Endothelial cell of umbilical vein (primary cell): ENCODE results near the gene MAML2. TPM values are rescaled to one million over a fixed set of nuclear protein-coding genes. Genes with fewer than 3 reads are reported as not detected.

Source experiments
- BruUV-seq: library from RNA; stranded (reverse); fragments of 400-500 nt; replicated peaks from 2 replicates; lab custom pipeline; 2021; lab: Mats Ljungman, UMichigan
- CTCF ChIA-PET: fragments of 300-600, 350-600 bp; sonication (Branson Sonifier 250); formaldehyde crosslinking; loops from one replicate; lab custom pipeline; 2021; ENCODE audit warnings: antibody characterized with exemption, inconsistent platforms; lab: Charles Lee
- POLR2A ChIA-PET: fragments of 300-600, 350-600 bp; sonication (Branson Sonifier 250); formaldehyde crosslinking; loops from one replicate; lab custom pipeline; 2021; ENCODE audit warnings: antibody characterized with exemption, inconsistent platforms; lab: Charles Lee
- DNase-seq: peaks from one replicate; pipeline ENCODE4 v3.0.0-alpha.2; 2011; ENCODE audit warnings: low read depth, low spot score
- FAIRE-seq: peaks from 2 replicates; lab custom pipeline; 2011; peaks lifted over from hg19 to GRCh38; lab: Jason Lieb, UNC
- H2AFZ ChIP-seq: 2 replicates; pipeline ENCODE4 v1.6.0; 2012; ENCODE audit warnings: low read depth, low read length, control low read depth, inconsistent platforms
- H3K27ac ChIP-seq: 2 replicates; pipeline ENCODE4 v1.5.1; 2011; ENCODE audit warnings: low read depth, mild to moderate bottlenecking, control low read depth, low read length, moderate library complexity; ENCODE audit not compliant: insufficient read depth
- H3K27me3 ChIP-seq, 2 experiments: 2 replicates each; pipeline versions ENCODE4 v1.6.0 to v1.6.1; 2011; ENCODE audit warnings: low read length in 2 of 2, mixed read lengths in 1 of 2; ENCODE audit not compliant: control insufficient read depth in 2 of 2, insufficient read depth in 2 of 2
- H3K36me3 ChIP-seq, 2 experiments: 2 replicates in 1 of 2; 3 replicates in 1 of 2; pipeline ENCODE4 v1.5.1; 2011; ENCODE audit warnings: low read length in 2 of 2, mild to moderate bottlenecking in 1 of 2, moderate library complexity in 1 of 2; ENCODE audit not compliant: control insufficient read depth in 2 of 2, insufficient read depth in 2 of 2; ENCODE audit errors: extremely low read depth in 1 of 2
- H3K4me1 ChIP-seq: 3 replicates; pipeline ENCODE4 v1.5.1; 2011; ENCODE audit warnings: mild to moderate bottlenecking, low read length; ENCODE audit not compliant: control insufficient read depth, insufficient read depth; ENCODE audit errors: extremely low read depth
- H3K4me2 ChIP-seq: 2 replicates; pipeline ENCODE4 v1.6.1; 2011; ENCODE audit warnings: low read length, control low read depth, mixed read lengths; ENCODE audit not compliant: insufficient read depth
- H3K4me3 ChIP-seq, 3 experiments: fragments of 200-600 bp in 1 of 3; sonication (generic), shearing (Covaris generic) in 1 of 3; replicated peaks in 1 of 3; 2 replicates each; pipeline ENCODE4 v1.5.1; 2011 to 2016; ENCODE audit warnings: control low read depth in 3 of 3, low read length in 3 of 3, mild to moderate bottlenecking in 2 of 3, inconsistent platforms in 1 of 3, low read depth in 1 of 3, moderate library complexity in 1 of 3; ENCODE audit not compliant: insufficient read depth in 1 of 3
- H3K79me2 ChIP-seq: 2 replicates; pipeline ENCODE4 v1.6.0; 2012; ENCODE audit warnings: low read length, inconsistent platforms; ENCODE audit not compliant: control insufficient read depth, insufficient read depth
- H3K9ac ChIP-seq: replicated peaks from 2 replicates; pipeline ENCODE3; 2011; ENCODE audit warnings: low read length, control low read depth; ENCODE audit not compliant: insufficient read depth; ENCODE audit errors: extremely low read depth
- H3K9me1 ChIP-seq: replicated peaks from 3 replicates; pipeline ENCODE4 v1.6.0; 2011; ENCODE audit warnings: mild to moderate bottlenecking, low read length; ENCODE audit not compliant: control insufficient read depth, insufficient read depth; ENCODE audit errors: extremely low read depth
- H3K9me3 ChIP-seq: replicated peaks from 2 replicates; pipeline ENCODE4 v1.5.1; 2012; ENCODE audit warnings: low read length, inconsistent platforms; ENCODE audit not compliant: control insufficient read depth, insufficient read depth
- H4K20me1 ChIP-seq: replicated peaks from 2 replicates; pipeline ENCODE3; 2011; ENCODE audit warnings: mild to moderate bottlenecking, low read length; ENCODE audit not compliant: control insufficient read depth, insufficient read depth; ENCODE audit errors: extremely low read depth
- EZH2 ChIP-seq: IDR thresholded peaks from 2 replicates; pipeline ENCODE4 v1.6.1; 2012; ENCODE audit warnings: borderline replicate concordance, low read depth, mild to moderate bottlenecking, moderate library complexity, low read length, inconsistent platforms; ENCODE audit not compliant: severe bottlenecking
- FOS ChIP-seq: IDR thresholded peaks from 2 replicates; pipeline ENCODE4 v1.6.1; 2011; ENCODE audit warnings: mild to moderate bottlenecking, low read length, moderate library complexity, borderline replicate concordance; ENCODE audit not compliant: insufficient read depth
- GATA2 ChIP-seq: IDR thresholded peaks from 2 replicates; pipeline ENCODE4 v1.7.0; 2011; ENCODE audit warnings: low read depth, mild to moderate bottlenecking, moderate library complexity, mixed read lengths, low read length; ENCODE audit not compliant: insufficient read length, insufficient read depth
- JUN ChIP-seq: IDR thresholded peaks from 2 replicates; pipeline ENCODE4 v1.6.1; 2011; ENCODE audit warnings: borderline replicate concordance, low read depth; ENCODE audit not compliant: insufficient read length, insufficient read depth
- MYC ChIP-seq: IDR thresholded peaks from one replicate; pipeline ENCODE4 v1.6.1; 2011; ENCODE audit warnings: mild to moderate bottlenecking, low read depth, low read length
- POLR2A ChIP-seq: IDR thresholded peaks from 2 replicates; pipeline ENCODE4 v1.6.1; 2012; ENCODE audit warnings: low read depth, mild to moderate bottlenecking, control low read depth, low read length
- POLR2AphosphoS5 ChIP-seq: IDR thresholded peaks from 2 replicates; pipeline ENCODE4 v1.6.1; 2012; ENCODE audit warnings: low read depth, mild to moderate bottlenecking, control low read depth, low read length, moderate library complexity; ENCODE audit not compliant: insufficient read depth
- dilution Hi-C: fragments of 300-500 bp; cut with MboI; formaldehyde crosslinking; loops from one replicate; pipeline ENCODE4 v1.15.0; 2019; ENCODE audit warnings: low sequenced_read_pairs; ENCODE audit not compliant: extremely low pct_ligation_motif_present
- intact Hi-C: fragments of 100-400 bp; cut with micrococcal nuclease; formaldehyde crosslinking; loops from one replicate; pipeline ENCODE4 v1.10.0; 2022
- polyA plus RNA-seq, 4 experiments: library from polyadenylated mRNA; depleted of rRNA in 3 of 4; stranded (reverse) in 3 of 4; unstranded in 1 of 4; fragments of >200 nt; gene quantifications; 2 replicates each; pipeline versions ENCODE4 v1.2.1 to v1.2.3, GENCODE V29; 2011 to 2012; ENCODE audit warnings: missing spikeins in 1 of 4
- total RNA-seq: library from RNA; stranded (reverse); gene quantifications from 2 replicates; pipeline ENCODE4 v1.2.3, GENCODE V29; 2021
- TF ChIP-seq, protein P1 (sequence below): IDR thresholded peaks from 2 replicates; pipeline ENCODE4 v1.6.1; 2011; ENCODE audit not compliant: insufficient read depth, insufficient read length
- TF ChIP-seq, protein P2 (sequence below), 2 donors: IDR thresholded peaks; 1 replicate in 1 of 2; 2 replicates in 1 of 2; pipeline ENCODE4 v1.5.1; 2011; ENCODE audit warnings: low read length in 2 of 2, mild to moderate bottlenecking in 2 of 2, moderate library complexity in 2 of 2, control low read depth in 1 of 2, inconsistent platforms in 1 of 2, low read depth in 1 of 2; ENCODE audit not compliant: insufficient read depth in 1 of 2; ENCODE audit errors: extremely low read depth in 1 of 2

MAML2 gene
- total and polyA plus RNA-seq, 2 donors (not counting 3 experiments of a cell fraction or from before 2014, with no cell fraction given): 12.4 to 16.8 TPM

DNA sequence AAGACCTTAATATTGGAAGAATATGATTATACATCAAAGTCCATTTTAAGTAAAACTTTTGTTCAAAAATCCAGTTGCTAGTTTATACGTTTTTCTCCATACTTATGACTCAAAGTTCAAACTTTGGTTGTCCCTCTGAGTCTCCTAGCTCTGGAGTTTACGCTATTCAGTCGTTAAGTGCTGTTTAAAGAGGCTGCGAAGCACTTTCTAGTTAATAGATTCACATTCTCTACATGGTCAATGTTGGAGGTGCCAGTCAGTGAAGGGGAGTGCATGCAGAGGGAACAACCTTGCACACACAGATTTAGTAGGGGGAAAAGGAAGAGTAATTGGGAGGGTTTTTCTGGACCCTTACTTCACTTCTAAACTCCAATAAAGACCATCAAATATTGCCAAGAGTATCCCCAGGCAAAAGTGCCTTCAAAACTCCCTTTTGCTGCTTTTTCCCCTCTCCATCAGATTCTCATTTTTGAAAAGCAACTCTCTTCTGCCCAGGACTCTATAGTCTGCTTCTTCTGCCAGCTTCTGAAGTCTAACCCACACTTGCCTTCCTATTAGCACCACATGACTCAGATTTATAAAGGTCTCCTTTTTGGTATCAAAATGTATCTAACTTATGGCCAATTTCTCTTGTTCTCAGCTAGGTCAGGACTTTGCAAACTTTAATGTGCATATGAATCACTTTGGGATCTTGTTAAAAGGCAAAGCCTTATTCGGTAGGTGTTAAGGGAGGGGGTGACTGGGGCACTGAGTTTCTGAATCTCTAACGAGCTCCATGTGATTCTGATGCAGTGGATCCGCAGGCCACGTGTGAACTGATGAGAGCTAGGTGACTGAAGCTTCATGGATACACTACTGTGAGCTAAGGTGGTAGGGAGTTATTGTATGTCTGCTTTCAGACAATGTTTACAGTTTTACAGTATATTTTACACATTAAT, 322.9 kb downstream of the MAML2 start:
- H3K79me2 ChIP-seq: no peaks in the 10 kb centered on the region
- no TSS peak for BruUV-seq
- no peaks in the 10 kb centered on the region for H3K27me3 ChIP-seq
- no peak for FAIRE-seq
- no peak overlapping the region for H2AFZ ChIP-seq
- no peaks in the 10 kb centered on the region for H3K36me3 ChIP-seq
- H3K9me3 ChIP-seq: no peaks in the 10 kb centered on the region
- ChIA-PET POLR2A (no interaction called here), CTCF (no interaction called here)
- intact Hi-C loops (no loop called here), dilution Hi-C loops (no loop called here)
- H3K9me1 ChIP-seq: no peaks in the 10 kb centered on the region
- H3K4me2 ChIP-seq: no peak overlapping the region
- H3K4me3 ChIP-seq: no peak overlapping the region
- H3K9ac ChIP-seq: no peak overlapping the region
- H4K20me1 ChIP-seq: no peaks in the 10 kb centered on the region
- TF ChIP-seq, protein P1, sequence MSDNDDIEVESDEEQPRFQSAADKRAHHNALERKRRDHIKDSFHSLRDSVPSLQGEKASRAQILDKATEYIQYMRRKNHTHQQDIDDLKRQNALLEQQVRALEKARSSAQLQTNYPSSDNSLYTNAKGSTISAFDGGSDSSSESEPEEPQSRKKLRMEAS: no peak
- TF ChIP-seq MYC (no peak), FOS (no peak), POLR2A (no peak), GATA2 (no peak), JUN (no peak), EZH2 (no peak), POLR2AphosphoS5 (no peak)
- TF ChIP-seq, protein P2, sequence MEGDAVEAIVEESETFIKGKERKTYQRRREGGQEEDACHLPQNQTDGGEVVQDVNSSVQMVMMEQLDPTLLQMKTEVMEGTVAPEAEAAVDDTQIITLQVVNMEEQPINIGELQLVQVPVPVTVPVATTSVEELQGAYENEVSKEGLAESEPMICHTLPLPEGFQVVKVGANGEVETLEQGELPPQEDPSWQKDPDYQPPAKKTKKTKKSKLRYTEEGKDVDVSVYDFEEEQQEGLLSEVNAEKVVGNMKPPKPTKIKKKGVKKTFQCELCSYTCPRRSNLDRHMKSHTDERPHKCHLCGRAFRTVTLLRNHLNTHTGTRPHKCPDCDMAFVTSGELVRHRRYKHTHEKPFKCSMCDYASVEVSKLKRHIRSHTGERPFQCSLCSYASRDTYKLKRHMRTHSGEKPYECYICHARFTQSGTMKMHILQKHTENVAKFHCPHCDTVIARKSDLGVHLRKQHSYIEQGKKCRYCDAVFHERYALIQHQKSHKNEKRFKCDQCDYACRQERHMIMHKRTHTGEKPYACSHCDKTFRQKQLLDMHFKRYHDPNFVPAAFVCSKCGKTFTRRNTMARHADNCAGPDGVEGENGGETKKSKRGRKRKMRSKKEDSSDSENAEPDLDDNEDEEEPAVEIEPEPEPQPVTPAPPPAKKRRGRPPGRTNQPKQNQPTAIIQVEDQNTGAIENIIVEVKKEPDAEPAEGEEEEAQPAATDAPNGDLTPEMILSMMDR (IDR thresholded peaks at IDR 0.05; ENCODE audit: extremely low read depth in 1 of 2, insufficient read depth in 1 of 2, low read depth in 1 of 2, low read length in 2 of 2): no peak
- no peak for DNase-seq
- no peaks in the 10 kb centered on the region for H3K4me1 ChIP-seq
- no peak overlapping the region for H3K27ac ChIP-seq
